Heart left ventricle (tissue), 16 donors: ENCODE results near the gene MAGI1. TPM values are rescaled to one million over a fixed set of nuclear protein-coding genes. Genes with fewer than 3 reads are reported as not detected.

Source experiments
- ATAC-seq, 4 donors: fragments of 200-7000 bp; cut with Tn5 transposase; one replicate each; pipeline ENCODE4 v1.9.1; 2020 to 2022; ENCODE audit warnings: moderate library complexity in 4 of 4, mild to moderate bottlenecking in 3 of 4, moderate number of reproducible peaks in 1 of 4
- DNase-seq, 5 donors: peaks; one replicate each; pipeline ENCODE4 v3.0.0-alpha.2; 2020
- H3K27ac ChIP-seq, 12 donors: fragments of 200-600 bp; sonication (generic) in 4 of 12; one replicate each; pipeline versions ENCODE4 v1.5.0 to v1.8.0; 2016 to 2022; ENCODE audit warnings: mild to moderate bottlenecking in 2 of 12
- H3K27me3 ChIP-seq, 9 donors: fragments of 200-600 bp; sonication (generic) in 2 of 9; one replicate each; pipeline versions ENCODE4 v1.5.1 to v1.8.0; 2016 to 2022; ENCODE audit warnings: mild to moderate bottlenecking in 3 of 9
- H3K36me3 ChIP-seq, 9 donors: fragments of 200-600 bp; sonication (generic) in 2 of 9; one replicate each; pipeline versions ENCODE4 v1.5.0 to v1.8.0; 2018 to 2022; ENCODE audit warnings: mild to moderate bottlenecking in 2 of 9
- H3K4me1 ChIP-seq, 12 donors: fragments of 200-600 bp; sonication (generic) in 4 of 12; one replicate each; pipeline versions ENCODE4 v1.5.0 to v1.8.0; 2016 to 2022; ENCODE audit warnings: mild to moderate bottlenecking in 3 of 12
- H3K4me3 ChIP-seq, 12 donors: fragments of 200-600 bp; sonication (generic) in 4 of 12; one replicate each; pipeline versions ENCODE4 v1.5.0 to v1.8.0; 2017 to 2022; ENCODE audit warnings: mild to moderate bottlenecking in 9 of 12, moderate library complexity in 4 of 12
- H3K9me3 ChIP-seq, 12 donors: fragments of 200-600 bp; sonication (generic) in 4 of 12; one replicate each; pipeline versions ENCODE4 v1.5.0 to v1.8.0; 2016 to 2022; ENCODE audit warnings: mild to moderate bottlenecking in 1 of 12
- CTCF ChIP-seq, 12 donors: fragments of 200-600 bp; sonication (generic) in 4 of 12; IDR thresholded peaks; one replicate each; pipeline versions ENCODE4 v1.5.0 to v1.8.0; 2018 to 2022; ENCODE audit warnings: antibody characterized with exemption in 12 of 12, mild to moderate bottlenecking in 5 of 12
- POLR2A ChIP-seq, 2 donors: fragments of 450-650 bp; IDR thresholded peaks; one replicate each; pipeline ENCODE4 v1.6.1; 2017; ENCODE audit warnings: antibody characterized with exemption in 2 of 2, mild to moderate bottlenecking in 2 of 2, moderate library complexity in 2 of 2
- WGBS, 4 donors: extraction: QIAGEN DNeasy Blood & Tissue Kit in 2 of 4; methylation state at CpG; one replicate each; pipeline versions ENCODE4 v1.1.5 to v1.1.7; 2013 to 2018; 5-methylcytosine and 5-hydroxymethylcytosine counted together
- intact Hi-C, 10 donors: fragments of 100-400 bp; cut with DNase I; formaldehyde crosslinking; loops; one replicate each; pipeline versions ENCODE4 v1.11.1 to v1.14.2; 2022
- polyA plus RNA-seq, 2 donors: library from polyadenylated mRNA; stranded (reverse); fragments of 200-250 nt; gene quantifications; one replicate each; pipeline ENCODE4 v1.2.3, GENCODE V29; 2013
- total RNA-seq, 9 donors: library from RNA; depleted of rRNA in 2 of 9; stranded (reverse); fragments of >200 nt in 2 of 9; fragmentation: NEBNext Ultra II Directional in 3 of 9; extraction: Animal tissue kit (Norgen Biotek cat#: 25700) in 3 of 9; gene quantifications; one replicate each; pipeline versions ENCODE4 v1.1.0 to v1.2.4, GENCODE V29; 2016 to 2023
- donor health status: ischemic (EF 13 %, LVEDD 7.1; RV severe dilation, severe dysfunction).
- donor health status: healthy with polysubstance abuse.
- donor health status: DM: no; HTN: yes; CAD: no.
- donor health status: DM: no; HTN: no; CAD: no.
- donor health status: ischemic (EF 25% LVEDD 6.9; RV normal size, moderate dysfunction).
- donor health status: ischemic (EF 25% LVEDD 5.7; RV mildly dilated, moderate dysfunction).
- donor health status: healthy.
- donor health status: DM: yes; HTN: yes; CAD: no.
- donor health status: ischemic (EF 35%, LVEDD 5.7; RV mildly dilated, moderate dysfunction).
- donor health status: nonischemic (EF 11% LVEDD 7.7; RV severe dilation, severe dysfunction).
- donor health status: DM: yes; HTN: yes; CAD: no.
- donor health status: PGD.
- donor health status: ischemic (EF 29% LVEDD 5.4; RV normal size, mild dysfunction).
- donor health status: nonischemic (EF 23%, LVEDD 6.1; RV moderate dilation, normal function).

Gene MAGI1
- total and polyA plus RNA-seq, 11 donors, result 18.5 to 52.1 (median 31.4) TPM

GRCh38 chr3:65398953-65399352 lies 639.8 kb downstream of the MAGI1 start:
- H3K36me3 ChIP-seq, result peaks cover 0 to 7% (median 0%) of the 10 kb centered on the region in 9 donors
- no peaks in the 10 kb centered on the region for H3K27me3 ChIP-seq
- peaks cover 0 to 23% (median 7%) of the 10 kb centered on the region in 12 donors for H3K4me1 ChIP-seq
- H3K4me3 ChIP-seq, result no peak overlapping the region
- no peak for DNase-seq
- TF ChIP-seq CTCF (IDR thresholded peaks at IDR 0.05) (no peak), POLR2A (IDR thresholded peaks at IDR 0.05) (no peak)
- ATAC-seq, result peak in 2 of 4 donors; percentile 30 to 70
- intact Hi-C loops, result no loop called here
- no peaks in the 10 kb centered on the region for H3K9me3 ChIP-seq
- peak overlapping the region in 1 of 12 donors; percentile 41 for H3K27ac ChIP-seq

- Histone ChIP-seq H3K4me3 (no peak overlapping the region), H3K36me3 (peaks cover 0 to 11% (median under 1%) of the 10 kb centered on the region in 9 donors), H3K27ac (no peak overlapping the region), H3K27me3 (no peaks in the 10 kb centered on the region), H3K4me1 (peaks cover 0 to 9% (median 0%) of the 10 kb centered on the region in 12 donors), H3K9me3 (no peaks in the 10 kb centered on the region)
- intact Hi-C loops, result no loop called here
- DNase-seq (no peak), ATAC-seq (no peak)
- TF ChIP-seq POLR2A (IDR thresholded peaks at IDR 0.05) (no peak), CTCF (IDR thresholded peaks at IDR 0.05) (no peak)
These were observed 642.6 kb downstream of the MAGI1 start for GRCh38 chr3:65396078-65396477.

DNA sequence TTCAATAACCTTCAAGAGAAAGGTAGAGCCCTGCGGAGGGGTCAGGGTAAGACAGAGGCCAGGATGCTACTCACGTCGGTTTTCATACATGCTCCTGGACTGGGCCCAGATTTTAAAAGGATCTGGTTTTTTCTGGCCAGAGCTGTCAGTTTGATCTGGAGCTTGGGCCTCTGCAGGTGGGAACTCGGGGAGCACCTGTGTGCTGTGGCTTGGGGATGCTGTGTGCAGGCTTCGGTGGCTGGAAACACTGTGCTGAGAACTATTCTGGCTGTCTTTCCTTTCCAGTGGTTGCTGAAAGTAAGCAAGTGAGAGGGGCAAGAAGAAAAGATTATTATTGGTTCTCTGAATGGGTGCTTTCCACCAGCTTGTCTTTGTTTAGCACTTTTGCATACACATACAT lies 647.6 kb downstream of the MAGI1 start:
- ATAC-seq (no peak), DNase-seq (no peak)
- Histone ChIP-seq H3K27me3 (no peaks in the 10 kb centered on the region), H3K4me3 (no peak overlapping the region), H3K36me3 (peaks cover 0 to 34% (median 14%) of the 10 kb centered on the region in 9 donors), H3K4me1 (no peaks in the 10 kb centered on the region), H3K27ac (no peak overlapping the region), H3K9me3 (no peaks in the 10 kb centered on the region)
- whole genome bisulfite sequencing, 4 donors, result 85 to 92% (median 88%) methylated on average over 4 to 5 of the region's 5 CpGs
- intact Hi-C loops, result no loop called here
- TF ChIP-seq CTCF (IDR thresholded peaks at IDR 0.05) (no peak), POLR2A (IDR thresholded peaks at IDR 0.05) (no peak)

DNA sequence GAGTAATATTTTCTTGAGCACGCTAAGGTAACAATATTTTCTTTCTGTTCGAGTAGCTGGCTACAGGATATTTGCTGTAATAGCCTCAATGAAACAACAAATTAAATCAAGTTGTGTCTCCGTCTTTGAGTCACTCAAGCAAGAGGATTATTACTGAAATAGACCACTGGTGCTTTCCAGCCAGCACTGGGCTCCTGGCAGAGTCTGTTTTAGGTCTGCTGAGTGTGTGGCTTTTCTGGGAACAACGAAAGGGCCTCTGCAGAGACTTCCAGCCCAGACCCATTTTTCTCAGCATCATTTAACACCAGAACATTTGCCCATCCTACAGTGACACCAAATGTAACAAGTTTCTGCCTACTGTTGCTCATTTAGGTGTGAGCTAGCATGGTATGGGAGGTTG lies 652.9 kb downstream of the MAGI1 start:
- peak in 3 of 4 donors; percentile 43 to 67 (median 45) for ATAC-seq
- H3K9me3 ChIP-seq, result no peaks in the 10 kb centered on the region

More for the DNA sequence above, 652.9 kb downstream of the MAGI1 start:
- TF ChIP-seq POLR2A (IDR thresholded peaks at IDR 0.05) (no peak), CTCF (IDR thresholded peaks at IDR 0.05) (no peak)
- peak overlapping the region in 1 of 12 donors; percentile 59 for H3K27ac ChIP-seq
- no peak overlapping the region for H3K4me3 ChIP-seq
- H3K27me3 ChIP-seq, result no peaks in the 10 kb centered on the region
- H3K4me1 ChIP-seq, result peaks cover 0 to 7% (median 0%) of the 10 kb centered on the region in 12 donors
- no peak for DNase-seq
- H3K36me3 ChIP-seq, result peaks cover 0 to 64% (median 33%) of the 10 kb centered on the region in 9 donors
- intact Hi-C loops, result loop anchor here in 1 of 10 donors (10.0 kb wide), 1 partner anchor 1369 kb away; no protein-coding TSS in a partner anchor
- 65 to 84% (median 79%) methylated on average over 4 of the region's 4 CpGs for WGBS, 4 donors
